ENCODE data around the gene HEXA. TPM values are rescaled to one million over a fixed set of nuclear protein-coding genes. Genes with fewer than 3 reads are reported as not detected.

HEXA gene
- total RNA-seq, 2 donors from 2014 or later = 67.1 to 97.3 TPM

DNA sequence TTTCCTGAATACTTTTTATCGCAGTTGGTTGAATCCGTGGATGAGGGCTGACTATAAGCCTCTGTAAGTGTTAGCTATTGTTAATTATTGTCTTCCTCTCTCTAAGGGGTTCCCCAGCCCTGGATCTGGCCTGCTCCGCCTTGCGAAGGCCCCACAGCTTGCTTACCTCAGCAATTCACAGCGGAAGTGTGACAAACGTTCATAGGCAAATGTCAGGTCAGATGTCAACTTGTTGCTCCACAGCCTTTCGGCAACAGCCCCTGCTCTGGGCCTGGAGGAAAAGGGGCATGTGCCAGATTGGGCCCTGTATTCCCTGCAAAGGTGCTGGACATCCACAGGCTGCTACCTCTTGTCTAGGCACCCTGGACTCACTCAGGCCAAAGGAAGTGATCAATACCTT is 30.5 kb downstream of the HEXA start:
- Histone ChIP-seq H3K36me3 (no peaks in the 10 kb centered on the region), H3K27ac (no peak overlapping the region), H3K4me1 (no peaks in the 10 kb centered on the region), H3K27me3 (no peaks in the 10 kb centered on the region), H3K9ac (ENCODE audit: low read depth in 2 of 2, low read length in 2 of 2) (no peak overlapping the region), H3K4me3 (no peak overlapping the region), H3K9me3 (no peaks in the 10 kb centered on the region)
- intact Hi-C loops (cut with DNase I) = no loop called here
- TF ChIP-seq, protein P1, sequence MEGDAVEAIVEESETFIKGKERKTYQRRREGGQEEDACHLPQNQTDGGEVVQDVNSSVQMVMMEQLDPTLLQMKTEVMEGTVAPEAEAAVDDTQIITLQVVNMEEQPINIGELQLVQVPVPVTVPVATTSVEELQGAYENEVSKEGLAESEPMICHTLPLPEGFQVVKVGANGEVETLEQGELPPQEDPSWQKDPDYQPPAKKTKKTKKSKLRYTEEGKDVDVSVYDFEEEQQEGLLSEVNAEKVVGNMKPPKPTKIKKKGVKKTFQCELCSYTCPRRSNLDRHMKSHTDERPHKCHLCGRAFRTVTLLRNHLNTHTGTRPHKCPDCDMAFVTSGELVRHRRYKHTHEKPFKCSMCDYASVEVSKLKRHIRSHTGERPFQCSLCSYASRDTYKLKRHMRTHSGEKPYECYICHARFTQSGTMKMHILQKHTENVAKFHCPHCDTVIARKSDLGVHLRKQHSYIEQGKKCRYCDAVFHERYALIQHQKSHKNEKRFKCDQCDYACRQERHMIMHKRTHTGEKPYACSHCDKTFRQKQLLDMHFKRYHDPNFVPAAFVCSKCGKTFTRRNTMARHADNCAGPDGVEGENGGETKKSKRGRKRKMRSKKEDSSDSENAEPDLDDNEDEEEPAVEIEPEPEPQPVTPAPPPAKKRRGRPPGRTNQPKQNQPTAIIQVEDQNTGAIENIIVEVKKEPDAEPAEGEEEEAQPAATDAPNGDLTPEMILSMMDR (IDR thresholded peaks at IDR 0.05) = no peak
- DNase-seq = no peak

DNA sequence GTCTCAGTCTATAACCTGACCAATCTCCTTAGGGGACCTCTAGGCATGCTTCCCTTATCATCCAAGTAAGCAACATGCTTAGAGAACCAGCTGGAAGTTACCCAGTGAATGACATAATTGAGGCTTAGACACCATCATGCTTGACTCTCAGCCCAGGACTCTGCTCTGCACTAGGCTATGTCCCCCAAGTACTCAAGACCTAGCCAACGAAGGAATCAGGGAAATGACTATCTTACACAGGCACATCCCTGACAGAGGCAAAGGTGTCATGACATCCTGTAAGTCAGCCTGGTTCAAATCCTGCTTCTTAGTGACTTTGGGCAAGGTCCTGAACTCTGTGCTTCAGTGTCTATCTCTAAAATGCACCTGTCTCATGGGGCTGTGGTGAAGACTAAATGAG is 31.2 kb downstream of the HEXA start:
- intact Hi-C loops (cut with DNase I) = no loop called here
- no peaks in the 10 kb centered on the region for H3K36me3 ChIP-seq

DNA sequence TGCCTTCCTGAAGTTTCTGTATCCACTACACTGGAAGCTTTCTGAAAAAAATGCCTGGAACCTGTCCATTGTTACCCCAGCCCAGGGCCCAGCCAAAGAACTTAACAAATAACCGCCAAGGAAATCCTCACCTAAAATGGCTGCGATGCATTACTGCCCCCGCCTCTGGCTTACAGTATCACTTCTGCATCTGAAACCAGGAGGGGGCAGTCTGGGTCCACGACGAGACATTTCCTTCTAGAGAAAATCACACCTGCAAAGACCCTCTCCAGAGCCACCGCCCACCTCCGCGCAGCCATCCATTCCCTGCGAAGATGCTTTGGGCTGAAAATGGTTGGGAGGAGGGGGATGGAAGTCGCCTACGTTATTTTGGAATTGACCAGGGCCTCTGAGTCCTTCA is 33.4 kb downstream of the HEXA start:
- intact Hi-C loops (cut with DNase I) = no loop called here
- Histone ChIP-seq H3K9ac (ENCODE audit: low read depth in 2 of 2, low read length in 2 of 2) (no peak overlapping the region), H3K27me3 (no peaks in the 10 kb centered on the region), H3K36me3 (no peaks in the 10 kb centered on the region), H3K9me3 (no peaks in the 10 kb centered on the region), H3K27ac (no peak overlapping the region), H3K4me1 (no peaks in the 10 kb centered on the region), H3K4me3 (no peak overlapping the region)
- no peak for DNase-seq
- TF ChIP-seq, protein P1 (IDR thresholded peaks at IDR 0.05) = no peak

More for the DNA sequence above, 31.2 kb downstream of the HEXA start:
- H3K9me3 ChIP-seq = no peaks in the 10 kb centered on the region
- H3K9ac ChIP-seq (ENCODE audit: low read depth in 2 of 2, low read length in 2 of 2) = no peak overlapping the region
- DNase-seq = no peak
- no peak overlapping the region for H3K27ac ChIP-seq
- no peaks in the 10 kb centered on the region for H3K4me1 ChIP-seq
- H3K4me3 ChIP-seq = no peak overlapping the region
- TF ChIP-seq, protein P1 (IDR thresholded peaks at IDR 0.05) = no peak
- H3K27me3 ChIP-seq = no peaks in the 10 kb centered on the region

DNA sequence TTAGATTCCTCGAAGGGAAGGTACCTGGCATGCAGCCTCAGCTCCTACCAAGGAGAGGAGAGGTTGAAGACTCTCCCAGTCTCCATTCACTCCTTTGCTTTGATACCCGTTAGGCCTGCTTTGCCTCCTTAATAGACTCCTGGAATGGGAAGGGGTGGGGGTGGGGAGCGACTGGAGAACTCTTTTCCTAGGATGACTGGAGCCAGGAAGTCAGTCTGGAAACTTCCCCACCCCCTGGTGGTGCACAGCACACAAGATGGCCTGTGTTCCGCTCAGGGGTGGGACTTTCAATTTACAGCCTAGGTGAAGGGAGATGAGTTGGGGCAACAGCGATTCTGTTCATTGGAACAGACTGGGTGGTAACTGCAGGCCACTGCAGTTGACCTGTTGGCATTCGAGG is 34.5 kb downstream of the HEXA start:
- H3K9ac ChIP-seq (ENCODE audit: low read depth in 2 of 2, low read length in 2 of 2) = no peak overlapping the region
- no peaks in the 10 kb centered on the region for H3K36me3 ChIP-seq
- TF ChIP-seq, protein P1 (IDR thresholded peaks at IDR 0.05) = no peak
- H3K4me1 ChIP-seq = no peaks in the 10 kb centered on the region
- no peak for DNase-seq
- H3K4me3 ChIP-seq = no peak overlapping the region
- H3K9me3 ChIP-seq = no peaks in the 10 kb centered on the region
- intact Hi-C loops (cut with DNase I) = no loop called here
- H3K27ac ChIP-seq = no peak overlapping the region
- H3K27me3 ChIP-seq = no peaks in the 10 kb centered on the region

DNA sequence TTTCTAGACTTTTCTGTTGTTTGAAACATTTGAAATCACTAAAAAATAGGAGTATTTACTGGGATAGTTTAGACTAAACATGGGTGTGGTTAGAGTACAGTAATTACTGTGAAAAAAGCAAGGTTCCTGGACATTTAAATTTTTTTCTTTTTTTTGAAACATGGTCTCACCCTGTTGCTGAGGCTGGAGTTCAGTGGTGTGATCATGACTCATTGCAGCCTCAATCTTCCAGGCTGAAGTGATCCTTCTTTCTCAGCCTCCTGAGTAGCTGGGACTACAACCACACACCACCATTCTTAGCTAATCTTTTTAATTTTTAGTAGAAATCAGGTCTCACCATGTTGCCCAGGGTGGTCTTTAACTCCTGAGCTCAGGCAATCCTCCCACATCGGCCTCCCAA is 35.4 kb downstream of the HEXA start:
- Histone ChIP-seq H3K36me3 (no peaks in the 10 kb centered on the region), H3K9ac (ENCODE audit: low read depth in 2 of 2, low read length in 2 of 2) (no peak overlapping the region), H3K27me3 (no peaks in the 10 kb centered on the region), H3K4me3 (no peak overlapping the region), H3K27ac (no peak overlapping the region), H3K4me1 (no peaks in the 10 kb centered on the region), H3K9me3 (no peaks in the 10 kb centered on the region)
- DNase-seq = no peak
- intact Hi-C loops (cut with DNase I) = no loop called here
- TF ChIP-seq, protein P1 (IDR thresholded peaks at IDR 0.05) = no peak

DNA sequence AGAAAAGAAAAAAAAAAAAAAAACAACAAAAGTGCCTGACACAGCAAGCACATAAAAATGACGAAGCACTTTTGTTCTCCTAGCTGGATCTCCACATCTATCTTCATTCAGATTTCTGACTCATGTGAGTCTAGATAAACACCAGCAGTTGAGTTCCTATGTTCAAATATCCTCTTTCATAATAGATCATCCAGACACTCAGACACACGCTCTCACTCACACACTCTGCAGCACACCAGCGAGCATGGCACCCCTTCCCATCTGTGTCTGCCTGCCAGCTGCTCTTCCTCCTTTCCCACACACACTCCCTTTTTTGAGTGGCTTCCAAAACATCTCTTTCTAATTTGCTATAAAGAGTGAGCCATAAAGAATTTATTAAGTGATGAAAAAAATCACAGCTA is 36.0 kb downstream of the HEXA start:
- Histone ChIP-seq H3K36me3 (no peaks in the 10 kb centered on the region), H3K27me3 (no peaks in the 10 kb centered on the region), H3K4me1 (no peaks in the 10 kb centered on the region), H3K4me3 (no peak overlapping the region), H3K27ac (peak overlapping the region; percentile 25), H3K9me3 (no peaks in the 10 kb centered on the region), H3K9ac (ENCODE audit: low read depth in 2 of 2, low read length in 2 of 2) (no peak overlapping the region)
- DNase-seq = no peak
- intact Hi-C loops (cut with DNase I) = no loop called here
- TF ChIP-seq, protein P1 (IDR thresholded peaks at IDR 0.05) = no peak
